Skeletal muscle satellite cell (primary cell): ENCODE data around the gene ANKMY1.

Experiments used
- H3K27me3 ChIP-seq: 2 replicates; pipeline ENCODE4 v1.7.0; 2013; ENCODE audit warnings: low read length; ENCODE audit not compliant: control insufficient read depth, insufficient read depth
- H3K36me3 ChIP-seq: 2 replicates; pipeline ENCODE4 v1.7.0; 2013; ENCODE audit warnings: mild to moderate bottlenecking, control low read depth, low read length; ENCODE audit not compliant: insufficient read depth
- H3K4me1 ChIP-seq: 2 replicates; pipeline ENCODE4 v1.7.0; 2013; ENCODE audit warnings: low read length; ENCODE audit not compliant: control insufficient read depth, insufficient read depth
- H3K4me2 ChIP-seq: 2 replicates; pipeline ENCODE4 v1.7.0; 2013; ENCODE audit warnings: mild to moderate bottlenecking, low read length
- H3K4me3 ChIP-seq: 2 replicates; pipeline ENCODE4 v1.7.0; 2013; ENCODE audit warnings: low read length
- H3K9ac ChIP-seq: 2 replicates; pipeline ENCODE4 v1.7.0; 2013; ENCODE audit warnings: mild to moderate bottlenecking, low read depth, low read length, moderate library complexity
- H3K9me3 ChIP-seq: replicated peaks from 2 replicates; pipeline ENCODE4 v1.7.0; 2013; ENCODE audit warnings: mild to moderate bottlenecking, control low read depth, low read length

Gene ANKMY1

GRCh38 chr2:240593026-240593702 is 35.4 kb upstream of the ANKMY1 start:
- peaks cover 31% of the 10 kb centered on the region for H3K36me3 ChIP-seq
- H3K4me3 ChIP-seq = no peak overlapping the region
- no peak overlapping the region for H3K9ac ChIP-seq
- no peaks in the 10 kb centered on the region for H3K27me3 ChIP-seq
- H3K4me2 ChIP-seq = no peak overlapping the region
- peaks cover 3% of the 10 kb centered on the region for H3K4me1 ChIP-seq
- no peaks in the 10 kb centered on the region for H3K9me3 ChIP-seq

GRCh38 chr2:240591784-240592183 is 34.0 kb upstream of the ANKMY1 start:
- Histone ChIP-seq H3K4me1 (peaks cover 14% of the 10 kb centered on the region), H3K36me3 (peaks cover 31% of the 10 kb centered on the region), H3K4me3 (no peak overlapping the region), H3K9me3 (no peaks in the 10 kb centered on the region), H3K27me3 (no peaks in the 10 kb centered on the region), H3K4me2 (no peak overlapping the region), H3K9ac (no peak overlapping the region)

GRCh38 chr2:240591226-240591625 is 33.4 kb upstream of the ANKMY1 start:
- peaks cover 14% of the 10 kb centered on the region for H3K4me1 ChIP-seq
- H3K36me3 ChIP-seq = peaks cover 31% of the 10 kb centered on the region
- H3K9ac ChIP-seq = no peak overlapping the region
- no peak overlapping the region for H3K4me2 ChIP-seq
- H3K4me3 ChIP-seq = no peak overlapping the region
- no peaks in the 10 kb centered on the region for H3K27me3 ChIP-seq
- no peaks in the 10 kb centered on the region for H3K9me3 ChIP-seq

GRCh38 chr2:240590681-240591111 is 32.9 kb upstream of the ANKMY1 start:
- Histone ChIP-seq H3K4me3 (no peak overlapping the region), H3K9me3 (no peaks in the 10 kb centered on the region), H3K36me3 (peaks cover 31% of the 10 kb centered on the region), H3K27me3 (no peaks in the 10 kb centered on the region), H3K9ac (no peak overlapping the region), H3K4me1 (peaks cover 14% of the 10 kb centered on the region), H3K4me2 (no peak overlapping the region)

GRCh38 chr2:240589850-240590525 is 32.2 kb upstream of the ANKMY1 start:
- no peak overlapping the region for H3K9ac ChIP-seq
- no peak overlapping the region for H3K4me3 ChIP-seq
- H3K27me3 ChIP-seq = no peaks in the 10 kb centered on the region
- peaks cover 20% of the 10 kb centered on the region for H3K4me1 ChIP-seq
- H3K36me3 ChIP-seq = peaks cover 25% of the 10 kb centered on the region
- no peak overlapping the region for H3K4me2 ChIP-seq
- no peaks in the 10 kb centered on the region for H3K9me3 ChIP-seq

- Histone ChIP-seq H3K4me1 (peaks cover 26% of the 10 kb centered on the region), H3K4me2 (no peak overlapping the region), H3K4me3 (no peak overlapping the region), H3K9ac (no peak overlapping the region), H3K27me3 (no peaks in the 10 kb centered on the region), H3K36me3 (peaks cover 21% of the 10 kb centered on the region), H3K9me3 (no peaks in the 10 kb centered on the region)
Measured at GRCh38 chr2:240589375-240589774, 31.6 kb upstream of the ANKMY1 start.

- Histone ChIP-seq H3K4me3 (no peak overlapping the region), H3K9ac (no peak overlapping the region), H3K4me2 (peak overlapping the region; percentile 93), H3K27me3 (no peaks in the 10 kb centered on the region), H3K9me3 (no peaks in the 10 kb centered on the region), H3K36me3 (peaks cover 21% of the 10 kb centered on the region), H3K4me1 (peaks cover 26% of the 10 kb centered on the region)
Measured at GRCh38 chr2:240588669-240589068, 30.9 kb upstream of the ANKMY1 start.

GRCh38 chr2:240588006-240588655 is 30.3 kb upstream of the ANKMY1 start:
- peak overlapping the region; percentile 93 for H3K4me2 ChIP-seq
- peaks cover 21% of the 10 kb centered on the region for H3K36me3 ChIP-seq
- peak overlapping the region; percentile 85 for H3K4me3 ChIP-seq
- H3K4me1 ChIP-seq = peaks cover 26% of the 10 kb centered on the region
- no peaks in the 10 kb centered on the region for H3K9me3 ChIP-seq
- H3K27me3 ChIP-seq = no peaks in the 10 kb centered on the region
- H3K9ac ChIP-seq = no peak overlapping the region

GRCh38 chr2:240586919-240587800 is 29.4 kb upstream of the ANKMY1 start:
- H3K4me3 ChIP-seq = peak overlapping the region; percentile 85
- no peaks in the 10 kb centered on the region for H3K27me3 ChIP-seq
- peak overlapping the region; percentile 93 for H3K4me2 ChIP-seq
- peaks cover 29% of the 10 kb centered on the region for H3K4me1 ChIP-seq
- H3K9ac ChIP-seq = peak overlapping the region; percentile 99
- H3K9me3 ChIP-seq = no peaks in the 10 kb centered on the region
- H3K36me3 ChIP-seq = peaks cover 20% of the 10 kb centered on the region

- Histone ChIP-seq H3K27me3 (no peaks in the 10 kb centered on the region), H3K9ac (peak within 1 kb of the TSS; percentile 99), H3K4me2 (peak within 1 kb of the TSS; percentile 93), H3K36me3 (peaks cover 15% of the 10 kb centered on the region), H3K9me3 (no peaks in the 10 kb centered on the region), H3K4me3 (peak within 1 kb of the TSS; percentile 85), H3K4me1 (peaks cover 29% of the 10 kb centered on the region)
Measured at GRCh38 chr2:240586198-240586918, 28.6 kb upstream of the ANKMY1 start, which contains the start of gene CAPN10. CAPN10 (plus strand) TSS chr2:240586734; CDS start chr2:240586912, 178 bp downstream.
